Esophagus (tissue), 2 donors: ENCODE measurements around the gene ESF1. TPM values are rescaled to one million over a fixed set of nuclear protein-coding genes. Genes with fewer than 3 reads are reported as not detected.
"Not testable (repeated sequence)": the region's sequence is repeated elsewhere in the genome, so short reads cannot be mapped to it uniquely, and the experiment has no call there.

Experiments used
- H3K27ac ChIP-seq, 2 donors: one replicate each; pipeline ENCODE4 v1.5.1; 2013; ENCODE audit warnings: low read depth in 2 of 2, mild to moderate bottlenecking in 2 of 2, inconsistent platforms in 1 of 2, low read length in 1 of 2, moderate library complexity in 1 of 2
- H3K27me3 ChIP-seq, 2 donors: one replicate each; pipeline ENCODE4 v1.6.1; 2013; ENCODE audit warnings: low read length in 2 of 2, control low read depth in 1 of 2, mild to moderate bottlenecking in 1 of 2; ENCODE audit not compliant: insufficient read depth in 2 of 2, control insufficient read depth in 1 of 2
- H3K36me3 ChIP-seq, 2 donors: one replicate each; pipeline ENCODE4 v1.6.1; 2013; ENCODE audit warnings: low read length in 1 of 2; ENCODE audit not compliant: control insufficient read depth in 2 of 2, insufficient read depth in 2 of 2
- H3K4me1 ChIP-seq, 2 donors: one replicate each; pipeline ENCODE4 v1.6.1; 2013; ENCODE audit warnings: low read length in 1 of 2; ENCODE audit not compliant: control insufficient read depth in 2 of 2, insufficient read depth in 2 of 2
- H3K4me3 ChIP-seq, 2 donors: one replicate each; pipeline ENCODE4 v1.5.1; 2013; ENCODE audit warnings: low read length in 2 of 2, mild to moderate bottlenecking in 2 of 2, low read depth in 1 of 2, moderate library complexity in 1 of 2
- H3K9me3 ChIP-seq, 2 donors: one replicate each; pipeline ENCODE4 v1.6.1; 2013; ENCODE audit warnings: mild to moderate bottlenecking in 2 of 2, low read depth in 1 of 2, low read length in 1 of 2, moderate library complexity in 1 of 2; ENCODE audit not compliant: control insufficient read depth in 2 of 2, insufficient read depth in 1 of 2
- WGBS, 2 donors: extraction: QIAGEN DNeasy Blood & Tissue Kit; methylation state at CpG; one replicate each; pipeline ENCODE4 v1.1.7; 2013; 5-methylcytosine and 5-hydroxymethylcytosine counted together
- polyA plus RNA-seq, 2 donors: library from polyadenylated mRNA; stranded (reverse); fragments of 200-250 nt; gene quantifications; one replicate each; pipeline ENCODE4 v1.2.3, GENCODE V29; 2013
- donor health status: healthy with polysubstance abuse.
- donor health status: Bipolar disorder and iron deficiency.

ESF1 gene
- polyA plus RNA-seq, 2 donors, result 6.4 to 8.8 TPM

DNA sequence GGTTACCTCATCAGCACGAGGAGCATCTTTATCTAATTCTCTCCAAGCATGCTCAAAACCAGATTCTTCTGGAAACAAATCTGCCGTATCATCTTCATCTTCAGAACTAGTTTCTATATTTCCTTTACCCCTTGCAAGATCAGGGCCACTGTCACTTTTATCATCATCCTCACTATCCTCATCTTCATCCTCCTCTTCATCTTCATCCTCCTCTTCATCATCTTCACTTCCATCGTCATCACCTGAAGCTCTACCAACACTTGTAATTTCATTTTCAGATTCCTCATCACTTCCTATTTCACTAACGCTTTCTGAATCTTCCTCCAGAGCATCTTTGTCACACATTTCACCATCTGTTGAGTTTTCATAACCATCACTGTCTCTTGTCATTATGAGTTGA lies 8.9 kb downstream of the ESF1 start:
- Histone ChIP-seq H3K36me3 (peaks cover 0 to 2% of the 10 kb centered on the region in 2 donors), H3K4me3 (no peak overlapping the region), H3K9me3 (no peaks in the 10 kb centered on the region), H3K27me3 (no peaks in the 10 kb centered on the region), H3K4me1 (no peaks in the 10 kb centered on the region), H3K27ac (no peak overlapping the region)
- WGBS, 2 donors, result 76 to 83% methylated on average over 4 of the region's 4 CpGs

DNA sequence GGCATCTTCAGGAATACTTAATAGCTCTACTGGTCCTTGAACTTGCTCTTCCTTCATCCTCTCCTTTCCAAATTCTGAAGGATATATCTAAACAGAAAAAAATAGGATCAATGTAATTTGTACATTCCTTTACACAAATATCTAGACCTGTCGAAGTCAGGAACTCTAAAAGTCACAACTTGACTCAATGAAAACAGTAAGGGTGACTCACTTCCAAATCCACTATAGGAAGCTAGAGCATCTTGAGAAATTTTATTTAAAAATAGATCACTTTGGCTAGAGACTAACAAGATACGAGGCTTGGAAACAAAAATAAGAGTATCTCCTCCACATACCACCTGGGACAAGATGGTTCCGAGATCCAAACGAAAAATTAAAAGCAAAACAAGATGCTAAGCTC lies 12.2 kb downstream of the ESF1 start:
- H3K4me1 ChIP-seq, result no peaks in the 10 kb centered on the region
- H3K27me3 ChIP-seq, result no peaks in the 10 kb centered on the region
- no peaks in the 10 kb centered on the region for H3K9me3 ChIP-seq
- peaks cover 0 to 5% of the 10 kb centered on the region in 2 donors for H3K36me3 ChIP-seq
- 67 to 79% methylated on average over 4 of the region's 4 CpGs for WGBS, 2 donors
- no peak overlapping the region for H3K4me3 ChIP-seq
- no peak overlapping the region for H3K27ac ChIP-seq

DNA sequence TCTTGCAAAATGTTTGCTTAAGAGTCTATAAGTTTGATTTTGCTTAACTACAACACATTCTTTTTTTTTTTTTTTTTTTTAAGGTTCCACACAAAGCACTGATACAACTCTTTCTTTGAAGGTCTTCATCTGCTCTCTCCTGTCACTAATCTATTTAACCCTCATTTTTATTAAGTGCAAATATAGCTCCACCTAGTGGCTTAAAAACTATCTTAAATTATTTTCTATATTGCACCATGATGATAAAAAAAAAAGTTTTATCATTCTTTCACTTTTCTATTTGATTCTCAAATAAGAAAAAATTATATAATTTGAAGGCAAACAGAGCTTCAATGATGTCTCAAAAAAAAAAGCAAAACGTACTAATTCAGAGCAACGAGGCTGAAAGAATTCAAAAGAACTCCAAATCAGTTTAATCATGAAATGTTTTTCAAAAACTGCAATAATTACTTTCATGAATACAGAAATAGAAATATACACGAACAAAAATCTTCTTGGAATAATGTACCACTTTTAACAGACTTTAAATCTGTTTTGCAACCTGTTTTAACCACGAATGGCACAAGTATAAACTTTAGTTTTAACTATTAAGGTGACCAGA lies 12.8 kb downstream of the ESF1 start:
- Histone ChIP-seq H3K9me3 (no peaks in the 10 kb centered on the region), H3K27ac (no peak overlapping the region), H3K27me3 (no peaks in the 10 kb centered on the region), H3K4me1 (no peaks in the 10 kb centered on the region), H3K36me3 (peaks cover 0 to 5% of the 10 kb centered on the region in 2 donors), H3K4me3 (no peak overlapping the region)
- 47 to 51% methylated on average over 4 of the region's 4 CpGs for WGBS, 2 donors

DNA sequence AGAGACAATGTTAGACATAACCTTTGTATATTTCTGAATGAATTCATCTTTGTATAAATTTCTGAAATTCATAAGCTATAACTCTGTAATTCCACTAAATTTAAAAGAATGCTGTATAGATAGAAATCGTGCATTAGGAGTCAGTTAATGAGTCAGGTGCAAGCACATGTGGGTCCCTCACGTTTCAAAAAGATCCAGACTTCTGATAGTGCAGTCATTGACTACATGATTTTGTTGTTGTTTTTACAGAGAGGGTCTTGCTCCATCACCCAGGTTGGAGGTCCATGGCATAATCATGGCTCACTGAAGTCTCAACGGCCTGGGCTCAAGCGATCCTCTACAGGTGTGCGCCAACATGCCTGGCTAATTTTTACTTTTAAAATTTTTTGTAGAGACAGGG lies 14.6 kb downstream of the ESF1 start:
- WGBS, 2 donors, result 90% methylated on average over 5 of the region's 5 CpGs
- Histone ChIP-seq H3K4me3 (no peak overlapping the region), H3K4me1 (no peaks in the 10 kb centered on the region), H3K27me3 (no peaks in the 10 kb centered on the region), H3K36me3 (peaks cover 0 to 5% of the 10 kb centered on the region in 2 donors), H3K27ac (no peak overlapping the region), H3K9me3 (no peaks in the 10 kb centered on the region)

DNA sequence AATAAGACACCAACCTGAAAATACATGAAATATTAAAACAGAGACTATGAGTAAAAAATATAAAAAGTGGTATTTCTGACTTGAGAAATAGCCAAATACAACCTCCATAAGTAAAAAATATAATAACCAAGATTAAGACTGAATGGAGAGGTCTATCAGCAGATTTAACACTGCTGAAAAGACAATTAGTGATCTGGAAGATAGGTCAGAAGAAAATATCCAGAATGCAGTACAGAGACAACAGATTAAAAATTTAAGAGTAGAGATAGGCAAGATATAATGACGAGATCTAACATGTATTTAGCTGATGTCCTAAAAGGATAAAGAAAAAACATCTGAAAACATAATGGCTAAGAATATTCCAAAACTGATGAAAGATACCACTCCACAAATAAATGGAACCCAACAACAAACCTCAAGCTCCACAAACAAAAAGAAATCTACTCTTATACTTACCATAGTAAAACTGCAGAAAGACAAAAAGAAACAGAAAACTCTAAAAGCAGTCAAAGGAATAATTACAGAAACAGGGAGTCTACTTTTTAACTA lies 18.8 kb downstream of the ESF1 start:
- no peaks in the 10 kb centered on the region for H3K27me3 ChIP-seq
- WGBS, 2 donors, result 98 to 100% methylated on average over 1 of the region's 1 CpG
- H3K4me1 ChIP-seq, result no peaks in the 10 kb centered on the region
- H3K36me3 ChIP-seq, result peaks cover 0 to 7% of the 10 kb centered on the region in 2 donors
- H3K27ac ChIP-seq, result no peak overlapping the region
- no peaks in the 10 kb centered on the region for H3K9me3 ChIP-seq
- no peak overlapping the region for H3K4me3 ChIP-seq

DNA sequence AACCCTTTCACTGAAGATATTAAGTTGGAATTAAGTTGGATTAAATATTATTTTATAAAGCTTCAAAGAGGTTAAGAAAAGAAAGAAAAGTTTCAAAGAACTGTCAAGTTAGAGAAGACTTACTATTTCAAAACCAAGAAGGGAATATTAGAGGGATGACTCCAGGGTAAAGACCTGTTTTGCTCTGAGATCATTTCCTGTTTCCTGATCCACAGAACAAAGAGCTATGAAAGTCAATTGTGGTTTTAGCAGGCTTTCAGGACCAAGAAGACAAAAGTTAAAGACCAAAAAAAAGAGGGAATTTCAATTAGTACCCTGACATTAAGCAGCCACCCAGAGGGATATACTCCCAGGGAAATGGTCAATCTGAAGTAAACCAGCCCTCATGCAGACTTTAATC lies 19.4 kb downstream of the ESF1 start:
- no peaks in the 10 kb centered on the region for H3K4me1 ChIP-seq
- H3K27me3 ChIP-seq, result no peaks in the 10 kb centered on the region
- H3K36me3 ChIP-seq, result peaks cover 0 to 5% of the 10 kb centered on the region in 2 donors
- no peak overlapping the region for H3K4me3 ChIP-seq
- H3K27ac ChIP-seq, result no peak overlapping the region
- no peaks in the 10 kb centered on the region for H3K9me3 ChIP-seq

DNA sequence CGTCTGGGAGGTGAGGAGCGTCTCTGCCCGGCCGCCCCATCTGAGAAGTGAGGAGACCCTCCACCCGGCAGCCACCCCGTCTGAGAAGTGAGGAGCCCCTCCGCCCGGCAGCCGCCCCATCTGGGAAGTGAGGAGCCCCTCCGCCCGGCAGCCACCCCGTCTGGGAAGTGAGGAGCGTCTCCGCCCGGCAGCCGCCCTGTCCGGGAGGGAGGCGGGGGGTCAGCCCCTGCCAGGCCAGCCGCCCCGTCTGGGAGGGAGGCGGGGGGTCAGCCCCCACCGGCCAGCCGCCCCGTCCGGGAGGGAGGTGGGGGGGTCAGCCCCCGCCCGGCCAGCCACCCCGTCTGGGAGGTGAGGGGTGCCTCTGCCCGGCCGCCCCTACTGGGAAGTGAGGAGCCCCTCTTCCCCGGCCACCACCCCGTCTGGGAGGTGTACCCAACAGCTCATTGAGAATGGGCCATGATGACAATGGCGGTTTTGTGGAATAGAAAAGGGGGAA lies 24.2 kb downstream of the ESF1 start:
- H3K4me1 ChIP-seq, result not testable (repeated sequence)

DNA sequence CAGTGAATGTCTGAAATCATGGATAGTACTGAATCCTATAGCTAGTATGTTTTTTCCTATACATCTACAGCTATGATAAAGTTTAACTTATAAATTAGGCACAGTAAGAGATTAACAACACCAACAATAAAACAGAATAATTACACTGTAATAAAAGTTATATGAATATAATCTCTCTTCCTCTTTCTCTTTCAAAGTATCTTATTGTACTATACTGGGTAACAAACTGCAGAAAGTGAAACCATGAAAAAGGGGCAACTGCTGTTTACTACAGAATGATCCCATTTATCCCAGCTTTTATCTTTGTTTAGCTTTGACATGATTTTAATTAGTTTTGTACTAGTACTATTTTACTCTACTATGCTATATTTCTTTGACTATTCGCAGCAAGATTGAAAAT lies 25.8 kb downstream of the ESF1 start:
- Histone ChIP-seq H3K27me3 (no peaks in the 10 kb centered on the region), H3K9me3 (no peaks in the 10 kb centered on the region), H3K4me1 (no peaks in the 10 kb centered on the region), H3K36me3 (no peaks in the 10 kb centered on the region), H3K27ac (no peak overlapping the region), H3K4me3 (no peak overlapping the region)
- 45 to 95% methylated on average over 1 of the region's 1 CpG for WGBS, 2 donors

More for the DNA sequence above, 24.2 kb downstream of the ESF1 start:
- not testable (repeated sequence) for H3K4me3 ChIP-seq, H3K27ac ChIP-seq, H3K36me3 ChIP-seq, H3K9me3 ChIP-seq, H3K27me3 ChIP-seq
- WGBS, 2 donors, result 91 to 96% methylated on average over 15 to 33 of the region's 33 CpGs

DNA sequence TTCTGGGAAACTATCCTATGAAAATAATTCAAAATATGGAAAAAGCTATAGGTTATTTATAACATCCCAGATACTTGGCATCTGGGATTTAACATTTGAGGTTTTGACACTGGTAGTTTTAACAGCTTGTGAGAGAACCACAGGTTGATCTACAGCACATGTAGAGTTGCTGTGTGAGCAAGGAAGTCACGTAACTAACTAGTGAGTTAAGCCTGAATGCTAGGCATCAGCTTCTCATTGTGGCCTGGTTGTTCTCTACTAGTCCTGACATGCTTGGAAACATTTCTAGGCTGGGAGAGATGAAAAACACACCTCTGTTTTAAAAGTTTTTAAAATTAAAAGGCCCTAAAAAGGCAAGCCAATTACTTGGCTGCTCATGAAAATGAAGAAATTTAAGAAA lies 28.2 kb downstream of the ESF1 start:
- Histone ChIP-seq H3K27ac (no peak overlapping the region), H3K27me3 (no peaks in the 10 kb centered on the region), H3K9me3 (no peaks in the 10 kb centered on the region), H3K4me1 (no peaks in the 10 kb centered on the region), H3K36me3 (no peaks in the 10 kb centered on the region), H3K4me3 (no peak overlapping the region)
- 77 to 82% methylated on average over 1 of the region's 1 CpG for WGBS, 2 donors

DNA sequence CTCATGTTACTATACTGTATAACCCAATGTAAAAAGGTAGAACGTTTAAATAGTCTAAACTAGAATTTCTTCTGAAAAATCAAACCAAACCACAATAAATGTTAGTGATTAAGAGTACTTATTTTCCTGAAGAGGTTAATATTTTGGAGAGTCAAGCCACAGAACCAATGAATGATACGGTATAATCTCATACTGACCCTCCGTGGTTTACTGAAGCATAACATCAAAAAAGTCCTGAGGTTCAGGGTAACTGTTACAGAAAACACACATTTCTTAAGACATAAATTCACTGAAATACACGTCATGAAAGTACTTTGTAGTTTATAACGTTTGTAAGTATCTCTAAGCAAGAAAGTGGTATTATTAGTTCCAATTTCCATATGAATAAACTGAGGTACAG lies 28.9 kb downstream of the ESF1 start:
- no peak overlapping the region for H3K27ac ChIP-seq
- no peaks in the 10 kb centered on the region for H3K36me3 ChIP-seq
- no peaks in the 10 kb centered on the region for H3K27me3 ChIP-seq
- H3K4me1 ChIP-seq, result no peaks in the 10 kb centered on the region
- no peaks in the 10 kb centered on the region for H3K9me3 ChIP-seq
- H3K4me3 ChIP-seq, result no peak overlapping the region
- WGBS, 2 donors, result 80 to 82% methylated on average over 5 of the region's 5 CpGs
